ENCODE data around the gene NANOS3.

NANOS3 gene

DNA sequence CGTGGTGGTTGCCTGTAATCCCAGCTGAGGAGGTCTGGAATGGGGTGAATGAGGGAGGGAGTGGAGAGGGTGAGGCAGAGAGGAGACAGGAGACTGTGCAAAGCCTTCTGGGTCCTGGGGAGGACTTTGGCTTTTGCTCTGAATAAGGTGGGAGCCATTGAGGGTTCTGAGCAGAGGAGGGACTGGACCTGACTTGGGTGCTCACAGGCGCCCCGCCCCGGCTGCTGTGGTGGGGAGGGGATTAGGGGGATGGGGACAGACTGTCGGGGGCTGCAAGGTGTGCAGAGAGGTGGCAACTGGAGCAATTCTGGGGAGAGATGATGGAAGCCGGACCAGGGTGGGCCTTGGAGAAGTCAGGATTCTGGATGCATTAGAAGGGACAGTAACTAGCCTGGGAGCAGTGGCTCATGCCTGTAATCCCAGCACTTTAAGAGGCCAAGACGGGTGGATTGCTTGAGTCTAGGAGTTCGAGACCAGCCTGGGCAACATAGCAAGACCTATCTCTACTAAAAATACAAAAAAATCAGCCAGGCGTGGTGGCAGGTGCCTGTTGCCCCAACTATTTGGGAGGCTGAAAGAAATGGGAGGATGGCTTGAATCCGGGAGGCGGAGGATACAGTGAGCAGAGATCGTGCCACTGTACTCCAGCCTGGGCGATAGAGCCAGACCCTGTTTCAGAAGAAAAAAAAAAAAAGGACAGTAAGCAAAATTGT, 16.1 kb upstream of the NANOS3 start:
- Histone ChIP-seq H3K9ac (ENCODE audit: low read depth, low read length) (peak overlapping the region; percentile 56; the same call in 1 of the 2 replicates), H3K27ac (ENCODE audit: low read length) (no peak overlapping the region), H3K36me3 (ENCODE audit: insufficient read depth, low read depth, low read length) (no peaks in the 10 kb centered on the region), H3K9me3 (ENCODE audit: insufficient read depth, low read depth, low read length) (no peaks in the 10 kb centered on the region), H3K27me3 (ENCODE audit: insufficient read depth, low read length) (peaks cover 38% of the 10 kb centered on the region), H3K4me3 (ENCODE audit: low read length) (no peak overlapping the region), H3K4me1 (ENCODE audit: insufficient read depth, low read length) (peaks cover 3% of the 10 kb centered on the region; the same call in 1 of the 2 replicates)

DNA sequence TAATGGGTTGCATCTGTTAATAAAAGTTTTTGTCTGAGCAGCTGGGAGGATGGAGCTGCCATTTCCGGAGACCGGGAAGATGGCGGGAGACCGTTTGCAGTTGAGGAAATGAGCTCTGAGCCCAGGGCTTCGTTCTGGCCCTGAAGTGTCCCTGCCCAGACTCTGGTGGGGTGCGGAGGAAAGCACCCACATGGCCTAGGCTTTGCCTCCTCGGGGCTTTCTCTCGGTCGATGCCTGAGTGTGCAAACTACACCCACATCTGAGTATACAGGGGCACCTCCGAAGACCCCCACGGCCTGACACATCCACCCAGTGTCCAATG, 15.6 kb upstream of the NANOS3 start:
- Histone ChIP-seq H3K9ac (ENCODE audit: low read depth, low read length) (peak overlapping the region; percentile 56; the same call in 1 of the 2 replicates), H3K4me3 (ENCODE audit: low read length) (peak overlapping the region; percentile 68; the same call in 1 of the 2 replicates), H3K27me3 (ENCODE audit: insufficient read depth, low read length) (peaks cover 43% of the 10 kb centered on the region), H3K4me1 (ENCODE audit: insufficient read depth, low read length) (peaks cover 3% of the 10 kb centered on the region; the same call in 1 of the 2 replicates), H3K36me3 (ENCODE audit: insufficient read depth, low read depth, low read length) (no peaks in the 10 kb centered on the region), H3K9me3 (ENCODE audit: insufficient read depth, low read depth, low read length) (no peaks in the 10 kb centered on the region), H3K27ac (ENCODE audit: low read length) (no peak overlapping the region)

DNA sequence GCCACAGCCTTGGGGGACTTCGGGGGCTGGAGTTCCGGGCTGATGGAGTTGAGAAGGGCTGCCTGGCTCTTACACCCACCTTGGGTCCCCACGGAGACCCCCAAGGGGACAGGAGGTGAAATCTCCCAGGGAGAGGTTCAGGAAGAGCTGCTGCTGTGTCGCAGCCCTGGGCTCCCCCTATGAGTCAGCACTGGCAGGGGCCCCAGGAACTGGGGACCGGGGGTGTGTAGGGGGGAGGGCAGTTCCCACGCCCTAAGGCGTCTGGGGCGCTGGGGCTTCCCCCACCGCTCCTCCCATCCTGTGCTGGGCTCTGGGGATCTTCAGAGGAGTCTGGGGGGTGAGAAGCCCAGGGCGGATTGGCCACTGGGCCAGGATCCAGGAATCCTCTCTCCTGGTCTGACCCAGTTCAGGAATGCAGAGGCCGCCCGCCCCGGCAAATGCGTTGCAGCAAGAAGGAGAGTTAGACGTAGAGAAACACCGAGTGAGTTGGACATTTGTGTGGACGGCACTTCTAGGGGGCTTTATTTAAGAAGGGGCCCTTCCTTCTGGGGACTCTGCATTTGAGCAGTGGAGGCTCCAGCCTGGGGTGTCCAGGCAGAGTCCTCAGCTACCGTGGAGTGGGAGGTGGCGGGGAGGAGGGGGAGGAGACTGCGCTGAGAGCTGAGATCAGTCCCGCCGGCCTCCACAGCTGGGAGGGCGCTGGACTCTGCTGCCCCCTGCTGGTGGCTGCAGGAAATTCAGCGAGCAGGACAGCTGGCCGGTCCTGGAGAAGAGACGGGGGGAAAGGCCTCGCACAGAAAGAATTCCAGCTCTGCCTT, 15.0 kb upstream of the NANOS3 start:
- H3K9me3 ChIP-seq (ENCODE audit: insufficient read depth, low read depth, low read length): no peaks in the 10 kb centered on the region
- H3K9ac ChIP-seq (ENCODE audit: low read depth, low read length): peak overlapping the region; percentile 56; the same call in 1 of the 2 replicates
- peaks cover 3% of the 10 kb centered on the region; the same call in 1 of the 2 replicates for H3K4me1 ChIP-seq (ENCODE audit: insufficient read depth, low read length)
- H3K27me3 ChIP-seq (ENCODE audit: insufficient read depth, low read length): peaks cover 49% of the 10 kb centered on the region
- no peaks in the 10 kb centered on the region for H3K36me3 ChIP-seq (ENCODE audit: insufficient read depth, low read depth, low read length)
- H3K27ac ChIP-seq (ENCODE audit: low read length): no peak overlapping the region
- H3K4me3 ChIP-seq (ENCODE audit: low read length): peak overlapping the region; percentile 68; the same call in 1 of the 2 replicates

DNA sequence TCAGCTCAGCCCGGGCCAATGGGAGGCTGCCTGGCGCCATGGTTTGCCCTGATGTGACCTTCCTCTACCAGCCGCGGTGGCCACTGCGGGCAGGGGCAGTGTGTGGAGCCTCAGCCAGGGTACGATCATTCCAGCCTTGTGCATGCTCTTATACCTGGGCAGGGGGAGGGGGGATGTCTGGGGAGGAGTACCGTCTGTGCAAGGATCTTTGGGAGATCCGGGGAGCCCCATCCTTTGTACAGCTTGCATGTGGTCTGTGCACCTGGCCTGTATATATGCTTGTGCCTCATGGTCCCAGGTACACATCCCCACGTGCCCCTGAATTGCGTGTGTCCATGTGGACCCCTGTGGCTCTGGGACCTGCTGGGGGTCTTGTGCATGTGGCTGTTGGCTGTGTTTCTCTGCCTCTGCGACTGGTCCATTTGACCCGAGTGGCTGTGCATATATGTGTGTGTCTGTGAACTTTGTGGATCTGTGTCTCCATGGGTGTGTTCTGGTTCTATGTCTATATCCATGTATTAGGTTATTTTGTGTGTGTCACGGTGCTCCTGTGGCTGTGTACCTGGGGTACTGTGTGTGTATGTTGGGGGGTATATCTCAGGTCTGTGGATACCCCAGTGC, 12.8 kb upstream of the NANOS3 start:
- Histone ChIP-seq H3K9ac (ENCODE audit: low read depth, low read length) (no peak overlapping the region), H3K36me3 (ENCODE audit: insufficient read depth, low read depth, low read length) (no peaks in the 10 kb centered on the region), H3K4me3 (ENCODE audit: low read length) (no peak overlapping the region), H3K27me3 (ENCODE audit: insufficient read depth, low read length) (peaks cover 71% of the 10 kb centered on the region), H3K4me1 (ENCODE audit: insufficient read depth, low read length) (peaks cover 3% of the 10 kb centered on the region; the same call in 1 of the 2 replicates), H3K9me3 (ENCODE audit: insufficient read depth, low read depth, low read length) (no peaks in the 10 kb centered on the region), H3K27ac (ENCODE audit: low read length) (no peak overlapping the region)

DNA sequence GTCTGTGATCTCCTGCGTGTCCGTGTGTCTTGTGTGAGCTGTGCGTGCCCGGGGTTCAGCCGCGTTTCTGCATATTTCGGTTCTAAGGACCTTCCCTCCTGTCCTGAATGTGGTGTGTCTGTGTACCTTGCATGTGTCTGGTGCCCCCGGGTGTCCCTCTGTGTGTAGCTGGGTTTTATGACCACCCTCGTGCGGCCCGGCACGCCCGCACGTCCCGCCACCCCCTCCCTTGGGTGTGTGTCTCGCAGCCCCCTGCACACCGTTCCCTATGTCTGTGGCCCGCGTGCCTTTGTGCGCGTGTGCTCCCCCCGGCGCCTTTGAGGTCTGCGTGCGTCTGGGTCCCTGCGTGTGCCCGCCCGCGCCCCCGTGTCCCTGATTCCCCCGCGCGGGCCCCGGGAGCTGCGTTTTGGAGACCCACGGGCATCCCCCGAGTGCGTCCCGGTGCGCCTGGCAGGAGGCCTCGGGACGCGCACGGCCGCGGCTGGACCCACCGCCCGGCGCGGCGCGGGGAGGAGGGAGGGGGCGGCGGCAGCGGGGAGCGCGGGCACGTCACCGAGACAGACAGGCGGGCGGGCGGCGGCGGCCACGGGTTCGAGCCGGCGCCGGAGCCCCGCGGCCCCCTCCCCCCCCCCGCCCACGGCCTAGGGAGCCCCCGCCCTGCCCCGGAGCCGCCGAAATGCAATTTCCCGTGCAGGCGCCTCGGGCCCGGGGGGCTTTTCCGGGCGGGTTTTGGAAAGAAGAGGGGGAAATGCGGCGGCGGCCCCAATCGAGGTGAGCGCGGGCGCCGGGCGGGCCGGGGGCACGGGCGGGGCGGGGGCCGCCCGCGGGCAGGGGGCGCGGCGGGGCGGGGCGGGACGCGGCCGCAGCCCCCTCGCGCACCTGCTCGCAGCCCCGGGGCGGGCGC, 12.0 kb upstream of the NANOS3 start:
- H3K9ac ChIP-seq (ENCODE audit: low read depth, low read length): no peak overlapping the region
- no peak overlapping the region for H3K27ac ChIP-seq (ENCODE audit: low read length)
- H3K4me3 ChIP-seq (ENCODE audit: low read length): no peak overlapping the region
- H3K36me3 ChIP-seq (ENCODE audit: insufficient read depth, low read depth, low read length): no peaks in the 10 kb centered on the region
- no peaks in the 10 kb centered on the region for H3K9me3 ChIP-seq (ENCODE audit: insufficient read depth, low read depth, low read length)
- peaks cover 3% of the 10 kb centered on the region; the same call in 1 of the 2 replicates for H3K4me1 ChIP-seq (ENCODE audit: insufficient read depth, low read length)
- peaks cover 79% of the 10 kb centered on the region for H3K27me3 ChIP-seq (ENCODE audit: insufficient read depth, low read length)

DNA sequence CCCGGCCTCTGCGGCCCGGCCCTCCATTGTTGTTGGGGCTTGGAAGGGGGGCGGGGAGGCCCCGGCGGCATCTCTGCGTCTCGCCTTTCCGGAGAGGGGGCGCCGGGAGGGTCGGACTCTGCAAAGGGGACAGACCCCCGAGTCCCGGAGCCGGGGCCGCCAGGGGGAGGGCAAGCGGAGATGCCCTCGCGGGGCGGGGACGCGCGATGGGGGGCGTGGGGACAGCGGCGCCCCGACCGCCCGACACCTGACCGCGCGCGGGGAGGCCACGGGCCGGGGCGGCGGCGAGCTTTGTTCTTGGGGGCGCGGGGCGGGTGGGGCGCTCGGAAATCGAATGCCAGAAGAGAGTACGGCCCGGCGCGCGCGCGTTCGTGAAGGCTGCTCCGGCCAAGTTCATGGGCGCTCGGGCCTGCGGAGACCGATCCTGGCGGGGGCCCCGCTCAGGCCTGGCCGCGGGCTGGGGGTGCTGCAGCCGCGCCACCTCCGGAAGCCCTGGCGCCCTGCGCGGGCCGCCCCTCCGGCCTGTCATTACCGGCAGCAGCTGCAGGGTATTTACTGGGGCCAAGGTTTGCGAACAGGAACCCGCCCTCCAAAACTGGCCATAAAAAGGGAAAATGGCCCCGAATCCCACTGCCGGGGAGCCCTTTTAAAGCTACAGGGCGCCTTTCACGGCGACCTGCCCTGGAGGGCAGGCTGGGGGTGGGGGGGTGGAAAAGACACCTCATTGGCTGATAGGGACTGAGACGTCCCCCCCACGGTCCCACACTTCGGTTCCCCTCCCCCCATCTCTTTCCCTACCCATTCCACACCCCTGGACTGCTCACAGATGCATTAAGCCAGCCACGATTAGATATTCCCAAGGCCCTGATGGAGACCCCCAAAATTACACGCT, 11.1 kb upstream of the NANOS3 start:
- H3K36me3 ChIP-seq (ENCODE audit: insufficient read depth, low read depth, low read length): no peaks in the 10 kb centered on the region
- H3K9ac ChIP-seq (ENCODE audit: low read depth, low read length): no peak overlapping the region
- H3K9me3 ChIP-seq (ENCODE audit: insufficient read depth, low read depth, low read length): no peaks in the 10 kb centered on the region
- peak overlapping the region; percentile 51; the same call in 1 of the 2 replicates for H3K4me3 ChIP-seq (ENCODE audit: low read length)
- no peak overlapping the region for H3K27ac ChIP-seq (ENCODE audit: low read length)
- H3K27me3 ChIP-seq (ENCODE audit: insufficient read depth, low read length): peaks cover 83% of the 10 kb centered on the region
- peaks cover 3% of the 10 kb centered on the region; the same call in 1 of the 2 replicates for H3K4me1 ChIP-seq (ENCODE audit: insufficient read depth, low read length)

DNA sequence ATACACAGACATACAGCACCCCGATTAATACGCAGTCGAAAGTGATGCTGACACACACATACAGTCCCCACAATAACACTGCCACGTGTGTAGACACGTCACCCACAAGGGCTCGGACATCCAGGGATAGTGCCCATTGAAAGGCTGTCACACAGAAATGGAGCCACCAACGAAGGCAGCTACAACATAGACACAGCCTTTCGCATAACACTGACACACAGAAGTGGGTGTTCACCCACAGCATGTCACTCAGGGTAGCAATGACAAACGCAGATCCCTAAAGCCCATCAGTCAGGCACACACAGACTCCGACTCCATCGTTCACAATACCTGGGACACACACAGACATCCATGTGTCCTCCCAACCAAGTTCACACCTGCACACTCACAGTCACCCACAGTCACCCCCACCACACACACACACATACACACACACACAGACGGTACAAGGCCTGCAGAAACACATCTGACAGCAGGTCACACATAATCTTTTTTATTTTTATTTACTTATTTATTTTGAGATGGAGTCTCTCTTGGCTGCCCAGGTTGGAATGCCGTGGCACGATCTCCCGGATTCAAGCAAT, 10.4 kb upstream of the NANOS3 start:
- Histone ChIP-seq H3K9me3 (ENCODE audit: insufficient read depth, low read depth, low read length) (no peaks in the 10 kb centered on the region), H3K36me3 (ENCODE audit: insufficient read depth, low read depth, low read length) (no peaks in the 10 kb centered on the region), H3K4me3 (ENCODE audit: low read length) (peak overlapping the region; percentile 51; the same call in 1 of the 2 replicates), H3K27me3 (ENCODE audit: insufficient read depth, low read length) (peaks cover 83% of the 10 kb centered on the region), H3K27ac (ENCODE audit: low read length) (no peak overlapping the region), H3K9ac (ENCODE audit: low read depth, low read length) (no peak overlapping the region), H3K4me1 (ENCODE audit: insufficient read depth, low read length) (peaks cover 3% of the 10 kb centered on the region; the same call in 1 of the 2 replicates)

DNA sequence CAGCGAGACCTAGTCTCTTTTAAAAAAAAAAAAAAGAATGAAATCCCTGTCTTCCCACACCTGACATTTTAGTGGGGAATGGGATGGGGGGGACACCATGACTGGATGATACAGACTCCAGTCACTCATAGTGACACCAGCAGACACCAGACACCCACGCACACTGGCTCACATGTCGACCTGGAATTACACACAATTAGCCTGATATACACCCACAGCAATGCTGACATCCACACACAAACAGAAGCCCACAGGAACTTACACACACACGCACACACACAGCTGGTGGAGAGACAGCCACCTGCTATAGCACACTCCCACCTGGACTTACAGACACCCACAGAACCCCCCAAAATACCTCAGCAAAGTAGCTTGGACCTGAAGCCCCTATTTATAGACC, 8.3 kb upstream of the NANOS3 start:
- Histone ChIP-seq H3K36me3 (ENCODE audit: insufficient read depth, low read depth, low read length) (no peaks in the 10 kb centered on the region), H3K9me3 (ENCODE audit: insufficient read depth, low read depth, low read length) (no peaks in the 10 kb centered on the region), H3K27me3 (ENCODE audit: insufficient read depth, low read length) (peaks cover 93% of the 10 kb centered on the region), H3K9ac (ENCODE audit: low read depth, low read length) (no peak overlapping the region), H3K4me1 (ENCODE audit: insufficient read depth, low read length) (no peaks in the 10 kb centered on the region), H3K4me3 (ENCODE audit: low read length) (no peak overlapping the region), H3K27ac (ENCODE audit: low read length) (no peak overlapping the region)

DNA sequence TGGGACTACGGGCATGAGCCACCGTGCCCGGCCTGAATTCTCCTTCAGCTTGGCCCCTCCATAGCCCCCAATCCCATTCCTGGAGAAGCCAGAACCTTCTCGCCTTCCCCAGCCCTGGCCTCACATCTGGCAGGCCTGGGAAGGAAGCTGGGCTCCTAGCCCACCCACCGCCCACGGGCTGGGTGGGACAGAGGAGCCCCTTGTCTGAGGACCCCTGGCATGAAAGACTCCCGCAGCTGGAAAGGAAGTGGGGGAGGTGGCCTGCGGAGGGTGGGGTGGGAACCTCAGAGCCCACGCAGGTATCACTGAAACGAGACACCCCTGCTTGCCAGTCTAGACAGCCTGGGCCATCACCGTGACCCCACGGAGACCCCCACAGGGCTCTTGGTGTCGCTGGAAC, 7.7 kb upstream of the NANOS3 start:
- Histone ChIP-seq H3K27me3 (ENCODE audit: insufficient read depth, low read length) (peaks cover 93% of the 10 kb centered on the region), H3K9me3 (ENCODE audit: insufficient read depth, low read depth, low read length) (no peaks in the 10 kb centered on the region), H3K27ac (ENCODE audit: low read length) (no peak overlapping the region), H3K4me3 (ENCODE audit: low read length) (no peak overlapping the region), H3K4me1 (ENCODE audit: insufficient read depth, low read length) (0 out of 2 replicates have a peak, but pooled peaks cover 2% of the 10 kb centered on the region), H3K9ac (ENCODE audit: low read depth, low read length) (no peak overlapping the region), H3K36me3 (ENCODE audit: insufficient read depth, low read depth, low read length) (no peaks in the 10 kb centered on the region)

DNA sequence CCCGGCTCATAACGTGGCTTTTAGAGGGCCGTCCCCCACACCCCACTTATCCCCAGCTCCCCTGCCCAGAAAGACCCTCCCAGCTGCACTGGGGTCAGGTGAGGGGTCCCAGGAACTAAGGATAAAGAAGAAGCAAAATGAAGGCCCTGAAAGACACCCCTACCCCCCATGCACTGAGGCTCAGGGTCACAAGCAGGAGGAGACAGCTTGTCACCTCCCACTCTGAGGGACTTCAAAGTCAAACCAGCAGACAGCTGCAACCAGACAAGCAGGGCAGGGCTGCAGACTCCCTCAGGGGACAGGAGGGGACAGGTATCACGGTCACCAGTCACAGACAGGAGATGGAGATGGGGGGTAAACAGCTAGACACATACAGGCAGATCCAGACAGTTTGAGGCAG, 6.1 kb upstream of the NANOS3 start:
- no peaks in the 10 kb centered on the region for H3K9me3 ChIP-seq (ENCODE audit: insufficient read depth, low read depth, low read length)
- no peak overlapping the region for H3K27ac ChIP-seq (ENCODE audit: low read length)
- no peaks in the 10 kb centered on the region for H3K36me3 ChIP-seq (ENCODE audit: insufficient read depth, low read depth, low read length)
- H3K9ac ChIP-seq (ENCODE audit: low read depth, low read length): no peak overlapping the region
- H3K27me3 ChIP-seq (ENCODE audit: insufficient read depth, low read length): peaks cover 97% of the 10 kb centered on the region
- no peak overlapping the region for H3K4me3 ChIP-seq (ENCODE audit: low read length)
- H3K4me1 ChIP-seq (ENCODE audit: insufficient read depth, low read length): 0 out of 2 replicates have a peak, but pooled peaks cover 3% of the 10 kb centered on the region
